Stimulated activated CD8-positive, alpha-beta memory T cell treated with anti-CD3 and anti-CD28 coated beads, Interleukin-7, amount 100 ng/mL, for 24 hours (primary cell): ENCODE measurements around the gene VIM.
"Not testable (repeated sequence)": the region's sequence is repeated elsewhere in the genome, so short reads cannot be mapped to it uniquely, and the experiment has no call there.

Experiments used
- DNase-seq: peaks from one replicate; pipeline ENCODE4 v3.0.0-alpha.2; 2020; ENCODE audit warnings: low read depth

The VIM gene

GRCh38 chr10:17232276-17232960 is 4.4 kb downstream of the VIM start:
- no peak for DNase-seq

DNA sequence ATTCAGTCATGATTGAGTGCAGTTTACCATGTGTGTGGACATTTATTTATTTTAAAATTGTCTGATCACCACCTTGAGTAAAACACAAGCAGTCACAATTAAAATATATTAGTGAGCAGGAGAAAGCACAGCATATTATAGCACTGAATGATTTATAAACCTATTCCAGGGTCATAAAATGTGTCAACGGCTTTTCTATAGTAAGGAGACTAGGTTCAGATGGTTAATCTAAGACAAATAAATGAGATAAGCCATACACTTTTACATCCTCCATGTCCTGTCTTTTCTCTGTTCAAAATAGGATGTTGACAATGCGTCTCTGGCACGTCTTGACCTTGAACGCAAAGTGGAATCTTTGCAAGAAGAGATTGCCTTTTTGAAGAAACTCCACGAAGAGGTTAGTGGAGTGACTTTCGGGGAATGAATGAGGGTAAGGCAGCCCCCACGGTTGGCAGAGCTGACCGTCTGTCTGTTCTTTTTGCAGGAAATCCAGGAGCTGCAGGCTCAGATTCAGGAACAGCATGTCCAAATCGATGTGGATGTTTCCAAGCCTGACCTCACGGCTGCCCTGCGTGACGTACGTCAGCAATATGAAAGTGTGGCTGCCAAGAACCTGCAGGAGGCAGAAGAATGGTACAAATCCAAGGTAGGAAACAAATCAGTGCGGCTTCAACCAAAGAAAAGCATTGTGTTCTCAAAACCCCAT is 5.4 kb downstream of the VIM start:
- no peak for DNase-seq

DNA sequence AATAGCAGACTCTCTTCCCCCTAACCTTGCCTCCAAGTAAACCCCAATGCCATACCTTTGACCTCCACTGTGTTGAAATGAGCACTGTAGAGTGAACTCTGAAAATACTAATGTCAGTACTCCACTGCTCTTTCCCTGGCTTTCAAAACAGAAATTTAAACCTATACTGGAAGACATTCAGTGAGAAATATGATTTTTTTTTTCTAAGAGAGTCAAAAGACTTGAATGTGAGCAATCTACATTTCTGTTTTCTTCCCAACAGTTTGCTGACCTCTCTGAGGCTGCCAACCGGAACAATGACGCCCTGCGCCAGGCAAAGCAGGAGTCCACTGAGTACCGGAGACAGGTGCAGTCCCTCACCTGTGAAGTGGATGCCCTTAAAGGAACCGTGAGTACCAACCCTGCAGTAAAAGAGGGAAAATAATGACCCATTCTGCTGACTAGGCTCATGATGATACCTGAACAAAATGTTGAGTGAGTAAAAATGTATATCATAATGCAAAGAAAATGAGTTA is 6.4 kb downstream of the VIM start:
- DNase-seq = no peak

GRCh38 chr10:17235136-17235535 is 7.1 kb downstream of the VIM start:
- DNase-seq = no peak

- no peak for DNase-seq
Observed at GRCh38 chr10:17236468-17237148, 8.6 kb downstream of the VIM start.

GRCh38 chr10:17237149-17237527 is 9.1 kb downstream of the VIM start:
- no peak for DNase-seq

- no peak for DNase-seq
Observed at GRCh38 chr10:17237915-17238444, 9.9 kb downstream of the VIM start.

DNA sequence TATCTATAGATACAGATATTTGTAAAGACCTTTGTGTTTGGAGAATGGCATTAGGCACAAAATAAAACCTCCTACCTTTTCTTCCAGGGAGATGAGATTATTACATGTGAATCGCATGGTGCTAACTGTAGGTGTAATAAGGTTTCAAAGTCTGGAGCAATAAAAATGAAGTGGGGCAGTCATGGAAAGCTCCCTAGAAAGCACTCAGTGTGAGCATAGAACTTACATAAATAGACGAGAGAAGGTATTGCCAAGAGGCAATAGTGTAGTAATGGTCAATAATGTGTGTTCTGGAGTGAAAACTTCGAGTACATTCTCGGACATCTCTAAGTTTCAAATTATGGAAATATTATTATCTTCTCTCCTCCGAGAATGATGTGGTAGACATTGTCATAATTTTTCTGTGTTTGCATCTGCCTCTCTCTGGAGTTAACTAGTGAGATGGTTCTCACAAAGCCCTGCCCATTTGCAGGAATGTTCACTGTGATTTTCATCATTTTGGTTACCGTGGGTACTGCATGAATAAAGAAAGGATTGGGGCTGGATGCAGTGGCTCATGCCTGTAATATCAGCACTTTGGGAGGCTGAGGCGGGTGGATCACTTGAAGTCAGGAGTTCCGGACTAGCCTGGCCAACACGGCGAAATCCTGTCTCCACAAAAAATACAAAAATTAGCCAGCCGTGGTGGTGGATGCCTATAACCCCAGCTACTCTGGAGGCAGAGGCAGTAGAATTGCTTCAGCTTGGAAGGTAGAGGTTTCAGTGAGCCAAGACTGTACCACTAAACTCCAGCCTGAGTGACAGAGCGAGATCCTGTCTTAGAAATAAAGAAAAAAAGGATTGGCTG is 10.6 kb downstream of the VIM start:
- DNase-seq = no peak

DNA sequence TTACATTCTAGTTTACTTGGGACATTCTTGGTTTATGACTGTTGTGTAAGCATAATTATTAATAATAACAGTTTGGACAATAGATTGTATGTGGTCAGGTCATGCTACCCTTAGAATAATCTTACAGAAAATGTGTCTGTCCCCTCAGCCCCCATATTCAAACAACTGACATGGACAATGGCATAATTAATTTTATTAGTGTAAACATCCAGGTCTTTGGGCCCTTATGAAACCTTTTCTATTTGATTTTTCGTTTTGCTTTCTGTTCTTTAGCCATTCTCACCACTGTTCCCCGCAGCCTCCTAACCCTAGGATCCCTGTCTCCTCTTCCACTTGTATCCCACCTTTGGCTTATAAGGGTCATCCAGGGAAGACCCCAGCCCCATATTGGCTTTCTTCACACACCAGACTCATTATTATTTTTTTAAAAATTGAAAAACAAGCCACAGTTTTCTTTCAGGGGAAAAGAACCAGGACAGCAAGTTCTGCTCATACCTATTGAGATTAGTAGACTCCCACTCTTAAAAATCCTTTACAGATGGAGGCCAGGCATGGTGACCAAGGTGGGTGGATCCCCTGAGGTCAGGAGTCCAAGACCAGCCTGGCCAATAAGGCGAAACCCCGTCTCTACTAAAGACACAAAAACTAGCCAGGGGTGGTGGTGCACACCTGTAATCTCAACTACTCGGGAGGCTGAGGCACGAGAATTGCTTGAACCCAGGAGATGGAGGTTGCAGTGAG is 11.5 kb downstream of the VIM start:
- DNase-seq = no peak

GRCh38 chr10:17240096-17240495 is 12.1 kb downstream of the VIM start:
- no peak for DNase-seq

- DNase-seq = no peak
Observed at GRCh38 chr10:17240616-17241015, 12.6 kb downstream of the VIM start.

- DNase-seq = no peak
Observed at GRCh38 chr10:17241611-17242333, 13.7 kb downstream of the VIM start.

DNA sequence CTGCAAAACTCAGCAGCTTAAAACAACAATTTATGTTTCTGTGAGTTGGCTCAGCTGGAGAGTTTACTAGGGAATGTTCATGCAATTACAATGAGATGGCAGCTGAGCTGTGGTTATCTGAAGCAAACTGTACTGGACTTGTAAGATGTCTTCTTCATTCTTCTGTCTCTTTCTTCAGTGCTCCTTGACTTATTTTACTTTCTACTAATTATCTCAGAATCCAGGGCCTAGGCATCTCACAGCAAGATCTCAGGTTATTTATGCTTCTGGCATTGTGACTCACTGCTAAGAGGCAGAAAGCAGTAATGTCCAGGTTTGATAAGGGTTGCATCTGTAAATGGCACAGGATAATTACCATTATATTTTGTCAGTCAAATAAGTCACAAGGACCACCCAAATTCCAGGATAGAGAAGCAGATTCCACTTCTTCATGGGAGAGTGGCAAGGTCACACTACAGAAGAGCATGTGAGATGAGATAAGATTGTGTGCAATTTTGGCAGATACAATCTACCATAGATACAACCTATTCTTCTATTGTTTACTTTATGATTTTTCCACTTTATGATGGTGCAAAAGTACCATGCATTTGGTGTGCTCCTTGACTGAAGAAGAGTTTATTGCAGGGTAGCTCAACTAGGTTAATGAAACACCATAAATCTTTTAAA is 16.8 kb downstream of the VIM start:
- DNase-seq = no peak

- DNase-seq = no peak
Observed at GRCh38 chr10:17247210-17247609, 19.2 kb downstream of the VIM start.

DNA sequence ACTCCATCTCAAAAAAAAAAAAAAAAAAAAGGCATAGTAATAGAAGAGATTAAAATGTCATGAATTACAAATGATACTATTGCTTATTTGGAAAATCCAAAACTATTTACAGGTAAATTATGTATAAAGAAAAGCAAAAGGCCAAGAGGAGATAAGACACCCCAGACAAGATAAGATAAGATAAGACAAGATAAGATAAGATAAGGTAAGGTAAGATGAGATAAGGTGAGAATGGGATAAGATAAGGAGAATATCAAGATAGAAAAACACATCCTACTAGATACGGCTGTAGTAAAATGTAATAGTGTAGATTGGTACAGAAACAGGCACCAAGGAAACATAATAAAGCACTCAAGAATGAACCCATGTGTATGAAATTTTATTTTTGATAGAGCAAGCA is 20.9 kb downstream of the VIM start:
- no peak for DNase-seq

- DNase-seq = no peak
Observed at GRCh38 chr10:17249820-17250219, 21.8 kb downstream of the VIM start.

DNA sequence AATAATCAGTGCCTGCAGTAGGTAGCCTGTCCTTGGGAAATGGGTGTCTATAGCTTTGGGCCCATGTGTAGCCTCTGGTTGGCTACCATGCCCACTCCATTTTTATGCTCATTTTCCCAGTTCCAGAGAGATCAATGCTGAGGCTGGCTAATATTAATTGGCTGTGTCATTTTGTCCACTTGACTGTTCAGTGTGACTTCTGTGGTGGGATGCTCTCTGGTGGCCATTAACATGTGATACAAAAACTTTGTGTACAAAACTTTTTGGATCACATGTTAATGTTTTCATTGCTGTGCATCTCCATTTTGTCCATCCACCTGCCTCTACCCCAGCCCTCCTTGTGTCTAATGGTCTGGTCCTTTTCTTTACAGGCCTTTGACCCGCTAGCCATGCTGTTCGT is 22.7 kb downstream of the VIM start:
- DNase-seq = no peak

- DNase-seq = not testable (repeated sequence)
Observed at GRCh38 chr10:17254543-17255050, 26.6 kb downstream of the VIM start.

DNA sequence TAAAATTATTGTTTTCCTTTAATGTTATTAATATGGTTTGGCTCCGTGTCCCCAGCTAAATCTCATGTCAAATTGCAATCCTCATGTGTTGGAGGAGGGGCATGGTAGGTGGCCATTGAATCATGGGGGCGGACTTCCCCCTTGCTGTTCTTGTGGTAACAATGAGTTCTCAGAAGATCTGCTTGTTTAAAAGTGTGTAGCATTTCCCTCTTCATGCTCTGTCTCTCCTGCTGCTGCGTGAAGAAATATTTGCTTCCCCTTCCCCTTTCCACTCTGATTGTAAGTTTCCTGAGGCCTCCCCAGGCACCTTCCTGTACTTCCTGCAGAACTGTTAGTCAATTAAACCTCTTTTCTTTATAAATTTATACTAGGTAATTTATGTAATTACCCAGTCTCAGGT is 27.5 kb downstream of the VIM start:
- no peak for DNase-seq

- DNase-seq = no peak
Observed at GRCh38 chr10:17256051-17256450, 28.0 kb downstream of the VIM start.
